ENCODE measurements around the gene WDR46.

The WDR46 gene, protein sequence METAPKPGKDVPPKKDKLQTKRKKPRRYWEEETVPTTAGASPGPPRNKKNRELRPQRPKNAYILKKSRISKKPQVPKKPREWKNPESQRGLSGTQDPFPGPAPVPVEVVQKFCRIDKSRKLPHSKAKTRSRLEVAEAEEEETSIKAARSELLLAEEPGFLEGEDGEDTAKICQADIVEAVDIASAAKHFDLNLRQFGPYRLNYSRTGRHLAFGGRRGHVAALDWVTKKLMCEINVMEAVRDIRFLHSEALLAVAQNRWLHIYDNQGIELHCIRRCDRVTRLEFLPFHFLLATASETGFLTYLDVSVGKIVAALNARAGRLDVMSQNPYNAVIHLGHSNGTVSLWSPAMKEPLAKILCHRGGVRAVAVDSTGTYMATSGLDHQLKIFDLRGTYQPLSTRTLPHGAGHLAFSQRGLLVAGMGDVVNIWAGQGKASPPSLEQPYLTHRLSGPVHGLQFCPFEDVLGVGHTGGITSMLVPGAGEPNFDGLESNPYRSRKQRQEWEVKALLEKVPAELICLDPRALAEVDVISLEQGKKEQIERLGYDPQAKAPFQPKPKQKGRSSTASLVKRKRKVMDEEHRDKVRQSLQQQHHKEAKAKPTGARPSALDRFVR

DNA sequence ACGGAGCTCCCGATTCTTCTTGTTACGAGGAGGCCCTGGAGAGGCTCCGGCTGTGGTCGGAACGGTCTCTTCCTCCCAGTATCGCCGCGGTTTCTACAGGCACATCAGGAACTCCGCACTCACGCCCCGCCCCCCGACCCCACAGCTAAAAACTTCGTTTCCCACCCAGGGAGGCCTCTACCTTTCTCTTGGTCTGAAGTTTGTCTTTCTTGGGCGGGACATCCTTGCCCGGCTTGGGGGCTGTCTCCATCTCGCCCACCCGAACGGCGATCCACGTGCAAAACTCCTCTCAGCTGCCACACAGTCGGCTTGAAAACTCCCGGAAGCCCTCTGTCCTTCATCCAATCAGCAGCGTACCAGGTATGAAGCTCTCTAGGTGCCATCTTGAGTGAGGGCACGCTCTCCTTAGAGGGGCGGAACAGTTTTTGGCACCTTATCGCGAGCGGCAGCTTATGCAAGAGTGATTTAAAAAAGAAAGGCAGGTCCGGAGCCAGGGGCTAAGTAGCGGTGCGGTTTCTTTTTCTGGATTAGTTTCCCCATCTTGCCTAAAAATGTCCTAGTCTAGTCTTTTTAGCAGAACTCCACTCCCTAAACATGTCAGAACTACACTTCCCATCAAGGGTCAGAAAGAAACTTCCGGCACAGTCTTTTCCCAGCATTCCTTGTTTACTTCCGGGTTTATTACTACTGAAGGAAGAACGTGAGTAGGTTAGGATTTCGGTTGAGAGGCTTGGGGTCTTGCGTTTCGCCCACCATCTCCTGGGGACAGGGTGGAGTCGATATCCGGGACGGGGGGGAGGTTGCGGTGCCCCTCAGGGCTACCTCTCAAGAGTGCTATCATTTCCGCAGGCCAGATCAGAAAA lies at the start of gene WDR46, which contains the start of gene PFDN6:
Gene WDR46 (minus strand): TSS at position 319 of the 863 bp plus-strand sequence. CDS start 69 bp downstream, at position 250.
Gene PFDN6 (plus strand): TSS at position 681 of the 863 bp plus-strand sequence. CDS start 256 bp downstream, outside the sequence.
- no peak for DNase-seq (ENCODE audit: low read depth)

DNA sequence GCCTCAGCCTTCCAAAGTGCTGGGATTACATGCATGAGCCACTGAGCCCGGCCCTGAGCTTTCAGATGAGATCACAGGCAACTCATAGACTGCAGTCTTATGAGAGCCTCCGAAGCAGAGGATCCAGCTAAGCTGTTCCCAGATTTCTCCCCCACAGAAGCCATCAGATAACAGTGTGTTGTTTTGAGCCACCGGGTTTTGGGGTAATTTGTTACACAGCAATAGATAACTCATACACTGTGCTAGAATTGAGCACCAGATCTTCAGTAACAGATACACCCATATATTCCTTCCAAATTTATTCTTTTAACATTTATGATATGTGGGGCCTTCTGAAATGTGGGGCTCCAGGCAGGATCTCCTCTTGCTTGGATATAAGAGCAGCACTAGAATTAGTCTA lies 47.5 kb upstream of the WDR46 start:
- no peak for DNase-seq (ENCODE audit: low read depth)

DNA sequence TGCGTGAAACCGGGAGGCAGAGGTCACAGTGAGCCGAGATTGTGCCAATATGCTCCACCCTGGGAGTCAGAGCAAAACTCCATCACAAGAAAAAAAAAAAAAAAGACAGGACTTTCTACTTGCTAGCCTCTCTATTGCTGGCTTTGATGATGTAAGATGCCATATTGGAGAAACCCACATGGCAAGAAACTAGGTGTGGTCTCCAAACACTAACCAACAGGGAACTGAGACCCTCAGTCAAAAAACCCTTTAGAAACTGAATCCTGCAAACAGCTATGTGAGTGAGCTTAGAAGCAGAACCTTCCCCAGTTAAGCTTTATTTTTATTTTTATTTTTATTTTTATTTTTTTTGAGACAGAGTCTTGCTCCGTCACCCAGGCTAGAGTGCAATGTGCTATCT lies 46.9 kb upstream of the WDR46 start:
- no peak for DNase-seq (ENCODE audit: low read depth)

DNA sequence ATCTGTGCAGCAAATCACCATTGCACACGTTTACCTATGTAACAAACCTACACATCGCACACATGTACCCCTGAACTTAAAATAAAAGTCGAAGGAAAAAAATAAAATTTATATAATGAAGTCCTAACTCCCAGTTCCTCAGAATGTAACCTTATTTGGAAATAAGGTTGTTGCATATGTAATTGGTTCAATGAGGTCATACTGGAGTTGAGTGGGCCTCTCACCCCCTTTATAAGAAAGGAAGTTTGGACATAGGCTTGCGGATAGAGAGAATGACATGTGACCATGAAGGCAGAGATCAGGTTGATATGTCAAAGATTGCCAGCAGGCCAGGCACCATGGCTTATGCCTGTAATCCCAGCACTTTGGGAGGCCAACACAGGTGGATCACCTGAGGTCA lies 44.6 kb upstream of the WDR46 start:
- DNase-seq (ENCODE audit: low read depth), result no peak

DNA sequence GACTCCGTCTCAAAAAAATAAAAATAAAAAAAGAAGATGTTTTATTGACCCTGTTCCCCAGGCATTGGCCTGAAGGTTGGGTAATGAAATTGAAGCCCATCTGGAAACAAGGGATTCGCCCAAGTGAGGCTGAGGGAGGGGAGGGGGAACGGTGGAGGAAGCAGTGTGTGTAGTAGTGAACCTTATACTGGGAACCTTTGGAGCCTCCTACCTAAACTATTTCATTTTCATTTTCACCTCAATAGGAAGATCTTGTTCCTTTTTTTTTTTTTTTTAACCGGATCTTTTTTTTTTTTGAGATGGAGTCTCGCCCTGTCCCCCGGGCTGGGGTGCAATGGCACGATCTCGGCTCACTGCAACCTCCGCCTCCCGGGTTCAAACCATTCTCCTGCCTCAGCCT lies 41.7 kb upstream of the WDR46 start:
- DNase-seq (ENCODE audit: low read depth), result no peak

DNA sequence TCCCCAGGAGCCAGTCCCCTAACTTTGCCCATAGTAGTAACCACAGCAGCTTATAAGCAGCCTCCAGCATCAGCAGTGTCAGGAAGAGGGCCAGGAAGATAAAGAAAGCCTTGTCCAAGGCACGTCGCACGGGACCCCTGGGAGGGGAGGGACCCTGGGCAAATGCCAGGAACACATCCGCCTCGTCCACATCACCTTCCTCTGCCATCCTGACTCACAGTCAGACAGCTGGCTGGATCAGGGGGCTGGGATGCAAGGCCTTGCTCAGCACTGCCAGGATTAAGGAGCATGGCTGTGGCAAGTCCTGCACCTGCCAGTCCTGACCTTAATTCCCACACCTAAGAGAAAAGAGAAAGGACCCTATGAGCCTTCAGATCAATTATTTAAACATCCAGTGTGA lies 40.0 kb upstream of the WDR46 start:
- no peak for DNase-seq (ENCODE audit: low read depth)

DNA sequence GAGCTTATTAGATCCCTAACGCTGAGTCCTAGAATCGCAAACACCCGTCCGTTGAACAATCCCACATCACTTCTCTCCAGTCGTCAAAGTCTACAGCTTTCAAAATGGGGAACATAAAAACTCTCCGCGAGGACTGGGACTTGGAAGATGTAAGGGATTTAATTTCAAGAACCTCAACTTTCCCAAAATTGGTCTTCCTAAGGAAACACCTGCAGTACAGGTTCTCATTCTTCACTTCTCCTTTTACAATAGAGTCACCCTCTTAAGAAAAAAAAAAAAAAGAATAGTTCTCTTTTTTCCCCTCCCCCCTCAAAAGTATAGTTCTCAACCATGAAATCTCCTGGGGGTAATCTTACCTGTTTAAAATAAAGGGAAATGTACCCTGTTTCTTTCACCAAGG lies 35.1 kb upstream of the WDR46 start:
- DNase-seq (ENCODE audit: low read depth), result no peak

DNA sequence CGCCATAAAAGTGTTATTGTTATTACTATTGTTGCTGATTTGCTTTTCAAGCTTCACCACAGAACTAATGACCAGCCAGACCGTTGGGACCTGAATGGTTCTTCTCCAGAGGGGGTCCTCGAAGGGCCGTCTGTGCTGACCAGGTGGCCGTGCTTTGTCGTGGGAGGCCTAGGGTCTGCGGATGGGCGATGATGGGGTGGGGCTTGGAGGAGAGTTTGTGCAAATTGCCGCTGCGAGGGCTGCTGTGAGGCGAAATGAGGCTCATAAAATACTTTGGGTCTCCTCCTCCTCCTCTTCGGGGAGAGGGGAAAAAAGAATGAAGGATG lies 34.5 kb upstream of the WDR46 start:
- no peak for DNase-seq (ENCODE audit: low read depth)

DNA sequence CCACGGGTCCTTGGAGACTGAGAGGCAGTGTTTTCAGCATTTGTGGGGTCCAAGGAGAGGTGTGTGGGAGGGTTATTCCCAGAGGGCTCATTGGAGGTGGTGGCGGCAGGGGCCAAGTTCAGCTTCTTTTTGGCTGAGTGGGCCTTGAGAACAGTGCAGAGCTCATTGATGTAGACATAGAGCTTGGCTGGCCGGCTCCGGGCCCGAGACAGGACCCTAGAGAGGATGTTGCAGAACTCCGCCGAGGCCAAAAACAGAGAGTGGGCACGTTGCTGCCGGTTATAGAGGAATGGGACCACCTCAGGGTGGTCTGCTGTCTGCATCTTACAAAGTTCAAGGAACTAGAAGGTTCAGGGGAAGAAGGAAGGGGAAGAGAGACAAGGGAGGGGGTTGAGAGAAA lies 32.2 kb upstream of the WDR46 start:
- no peak for DNase-seq (ENCODE audit: low read depth)

DNA sequence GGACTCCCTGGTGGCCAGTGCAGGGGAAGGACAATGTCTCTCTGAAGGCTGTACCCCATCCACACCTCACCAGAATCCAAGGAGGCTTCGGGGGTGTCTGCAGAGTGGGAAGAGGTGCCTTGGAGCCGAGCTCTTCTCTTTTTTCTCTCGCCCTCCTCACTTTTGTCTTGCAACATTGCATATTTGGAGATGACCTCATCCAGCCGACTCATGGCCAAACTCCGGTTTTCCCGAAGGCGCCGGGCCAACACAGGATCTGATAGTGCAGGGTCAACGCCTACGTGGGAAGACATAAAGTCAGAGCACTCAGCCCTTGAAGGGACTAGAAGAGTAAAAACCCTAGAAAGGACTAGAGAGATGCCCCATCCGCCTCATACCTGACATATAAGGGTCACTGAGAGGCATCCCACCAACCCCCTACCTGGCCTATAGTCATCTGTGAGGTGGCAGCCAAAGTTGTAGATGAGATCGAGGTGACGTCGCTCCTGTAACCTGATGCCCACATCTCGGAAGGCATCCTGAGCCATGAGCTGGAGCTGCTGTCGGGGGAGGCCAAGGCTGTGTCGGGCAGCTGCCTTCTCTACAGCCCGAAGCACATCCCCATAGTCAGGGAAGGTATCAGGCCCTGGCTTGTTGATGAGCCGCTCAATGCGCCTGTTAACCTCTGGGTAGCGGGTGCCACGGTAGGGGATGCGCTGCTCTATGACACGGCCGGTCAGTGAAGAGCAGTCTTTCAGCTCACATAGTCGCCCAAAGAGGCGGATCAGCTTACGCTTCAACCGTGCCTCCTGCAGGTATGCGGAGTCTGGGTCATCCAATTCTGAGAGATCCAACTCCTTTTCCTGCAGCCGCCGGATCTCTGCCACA lies 31.5 kb upstream of the WDR46 start:
- DNase-seq (ENCODE audit: low read depth), result peak; percentile 84

DNA sequence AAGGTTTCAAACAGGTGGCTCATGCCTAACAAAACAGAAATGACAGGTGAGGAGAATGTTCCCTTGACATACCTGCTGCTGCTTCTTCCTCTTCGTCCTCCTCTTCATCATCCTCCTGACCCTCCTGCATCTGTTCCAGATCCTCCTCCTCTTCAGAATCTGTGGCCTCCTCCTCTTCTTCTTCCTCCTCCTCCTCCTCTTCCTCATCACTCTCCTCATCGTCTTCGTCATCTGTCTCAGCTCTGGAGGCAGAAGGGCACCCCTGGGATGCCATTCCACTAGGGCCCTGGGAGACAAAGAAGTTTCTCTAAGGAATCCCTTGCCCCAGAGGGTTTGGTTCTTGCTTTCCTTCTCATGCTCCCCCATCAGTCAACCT lies 30.9 kb upstream of the WDR46 start:
- DNase-seq (ENCODE audit: low read depth), result no peak

DNA sequence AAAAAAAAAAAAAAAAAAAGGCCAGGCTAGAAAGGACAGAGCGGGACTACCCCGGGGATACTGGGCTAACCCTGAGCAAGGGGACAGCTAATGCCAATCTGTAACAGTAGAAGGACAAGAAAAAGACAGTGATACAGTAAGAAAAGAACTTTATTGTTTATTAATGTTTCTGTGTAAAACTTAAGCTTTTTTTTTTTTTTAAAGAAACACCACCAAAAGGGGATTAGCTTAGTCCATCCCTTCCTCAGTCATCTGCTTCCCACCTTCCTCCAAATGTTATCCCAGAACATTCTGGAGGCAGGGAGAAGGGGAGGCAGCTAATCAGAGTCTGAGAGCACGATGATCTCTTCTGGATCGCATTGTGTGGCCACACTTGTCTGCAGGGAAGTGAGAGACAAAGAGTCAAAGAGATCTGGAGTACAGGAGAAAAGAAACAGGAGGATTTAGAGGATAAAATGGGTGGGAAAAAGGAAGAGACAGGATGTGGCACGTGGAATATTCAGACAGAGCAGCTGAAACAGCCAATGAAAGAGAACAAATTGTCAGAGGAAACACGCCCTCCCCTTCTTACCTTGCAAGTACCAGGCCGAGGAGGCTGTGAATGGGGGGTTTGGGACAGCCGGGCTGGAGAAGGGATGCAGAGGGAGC lies 29.5 kb upstream of the WDR46 start:
- DNase-seq (ENCODE audit: low read depth), result no peak

DNA sequence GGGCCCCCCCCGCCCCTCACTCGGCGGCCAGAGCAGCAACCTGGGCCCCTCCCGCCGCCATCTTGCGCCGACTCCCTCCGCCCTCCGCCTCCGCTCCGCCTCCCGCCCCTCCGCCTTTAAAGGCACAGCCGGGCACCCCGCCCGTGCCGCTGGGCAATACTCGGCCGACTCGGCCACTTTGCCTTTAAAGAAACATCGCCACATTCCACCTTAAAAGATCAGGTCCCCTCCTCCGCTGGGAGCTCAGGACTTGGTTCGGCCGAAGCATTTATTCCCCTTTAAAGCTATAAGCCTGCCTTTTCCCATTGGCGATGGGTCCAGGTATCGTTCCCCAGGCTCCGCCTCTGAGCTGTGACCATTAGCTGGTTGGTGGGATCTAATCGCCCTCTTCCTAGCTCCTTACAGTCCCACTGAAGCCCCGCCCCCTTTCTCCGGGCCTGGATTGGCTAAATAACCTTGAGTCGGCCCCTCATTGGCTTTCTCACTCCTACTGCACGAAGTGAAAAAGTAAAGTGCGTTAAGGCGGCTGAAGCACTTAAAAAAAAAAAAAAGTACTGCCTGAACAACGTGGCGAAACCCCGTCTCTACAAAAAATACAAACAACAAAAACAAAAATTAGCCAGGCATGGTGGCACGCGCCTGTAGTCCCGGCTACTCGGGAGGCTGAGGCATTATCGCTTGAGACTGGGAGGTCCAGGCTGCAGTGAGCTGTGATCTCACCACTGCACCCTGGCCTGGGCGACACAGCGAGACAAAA lies 28.8 kb upstream of the WDR46 start, which contains the start of gene ZBTB22:
Gene ZBTB22 (minus strand): TSS at position 76 of the 757 bp plus-strand sequence. CDS start 828 bp downstream, outside the sequence.
- peak; percentile 98 for DNase-seq (ENCODE audit: low read depth)

DNA sequence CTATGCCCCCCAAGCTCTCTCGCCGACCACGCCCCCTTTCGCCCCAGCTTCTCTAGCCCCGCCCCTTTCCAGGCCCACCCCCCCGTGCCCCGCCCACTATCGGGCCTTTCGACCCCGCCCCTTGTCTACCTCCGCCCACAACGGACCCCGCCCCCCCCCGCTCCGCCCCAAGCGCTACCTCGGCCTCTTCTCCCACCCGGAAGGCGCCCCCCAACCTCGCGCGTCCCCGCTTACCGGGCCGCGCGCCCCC lies 28.3 kb upstream of the WDR46 start:
- DNase-seq (ENCODE audit: low read depth), result no peak

DNA sequence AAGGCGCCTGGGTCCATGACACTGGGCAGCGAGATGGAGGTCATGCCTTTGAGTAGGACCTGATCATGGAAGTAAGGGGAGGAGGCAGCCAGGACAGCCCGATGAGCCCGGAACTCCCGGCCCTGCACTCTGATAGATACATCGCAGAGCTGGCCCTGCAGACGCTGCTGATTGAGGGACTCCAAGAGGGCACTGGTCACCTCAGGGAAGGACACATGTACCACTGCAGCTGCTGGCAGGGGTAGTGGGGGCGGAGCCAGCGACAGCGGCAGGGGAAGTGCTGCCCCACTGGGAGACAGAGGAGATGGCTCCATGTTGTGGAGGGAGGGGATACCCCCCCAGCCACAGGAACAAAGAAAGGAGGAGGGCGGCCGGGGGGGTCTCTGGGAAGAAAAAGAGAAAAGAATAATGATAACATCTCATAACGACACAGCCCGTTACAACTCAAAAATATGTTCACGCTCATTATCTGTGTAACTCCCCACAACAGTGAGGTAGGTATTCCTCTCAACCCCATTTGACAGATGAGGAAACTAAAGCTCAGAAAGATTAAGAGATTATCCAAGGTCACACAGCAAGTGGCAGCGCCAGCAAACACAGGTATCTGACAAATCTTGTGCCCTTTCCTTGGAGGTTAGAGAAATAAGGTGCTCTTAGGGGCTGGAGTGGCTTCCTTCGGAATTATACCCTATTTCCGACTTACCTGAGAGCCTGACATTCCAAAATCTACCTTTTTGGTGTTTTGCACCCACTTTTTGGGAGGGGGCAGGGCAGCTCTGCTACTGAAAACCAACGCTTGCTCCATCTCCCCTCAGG lies 27.8 kb upstream of the WDR46 start:
- no peak for DNase-seq (ENCODE audit: low read depth)

DNA sequence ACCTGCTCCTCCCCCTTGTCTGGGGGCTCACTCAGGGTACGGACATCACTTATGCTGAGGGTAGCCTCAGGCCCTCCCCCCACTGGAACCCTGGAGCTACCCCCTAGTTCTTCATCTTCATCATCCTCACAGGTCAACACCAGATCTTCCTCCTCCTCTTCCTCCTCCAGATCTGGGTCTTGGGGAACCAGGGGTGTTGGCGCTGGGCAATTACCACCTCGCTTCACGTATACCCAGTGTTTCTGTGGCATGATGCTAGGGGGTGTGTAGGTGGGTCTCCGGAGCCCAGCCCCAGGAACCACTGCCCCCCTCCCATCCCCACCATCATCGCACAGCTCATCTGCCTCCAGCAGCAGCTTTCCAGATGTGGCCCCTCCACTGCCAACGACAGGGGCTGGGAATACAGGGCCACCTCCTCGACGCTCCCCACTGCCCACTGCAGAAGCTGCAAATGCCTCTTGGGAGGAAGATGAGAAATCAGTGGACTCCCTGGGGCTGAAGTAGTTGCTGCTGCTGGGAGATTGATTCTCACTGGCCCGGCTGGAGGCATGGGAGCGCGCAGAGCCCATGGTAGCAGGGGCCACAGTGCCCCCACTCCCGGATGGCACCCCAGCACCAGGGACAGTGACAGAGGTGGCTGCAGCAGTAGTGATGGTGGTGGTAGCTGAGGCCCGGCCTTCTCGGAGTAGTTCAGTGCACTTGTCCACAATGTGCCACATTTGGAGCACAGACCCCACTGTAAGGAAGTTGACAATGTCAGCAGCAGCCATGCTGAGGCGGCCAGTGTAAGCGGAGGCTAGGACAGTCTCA lies 27.0 kb upstream of the WDR46 start:
- no peak for DNase-seq (ENCODE audit: low read depth)

DNA sequence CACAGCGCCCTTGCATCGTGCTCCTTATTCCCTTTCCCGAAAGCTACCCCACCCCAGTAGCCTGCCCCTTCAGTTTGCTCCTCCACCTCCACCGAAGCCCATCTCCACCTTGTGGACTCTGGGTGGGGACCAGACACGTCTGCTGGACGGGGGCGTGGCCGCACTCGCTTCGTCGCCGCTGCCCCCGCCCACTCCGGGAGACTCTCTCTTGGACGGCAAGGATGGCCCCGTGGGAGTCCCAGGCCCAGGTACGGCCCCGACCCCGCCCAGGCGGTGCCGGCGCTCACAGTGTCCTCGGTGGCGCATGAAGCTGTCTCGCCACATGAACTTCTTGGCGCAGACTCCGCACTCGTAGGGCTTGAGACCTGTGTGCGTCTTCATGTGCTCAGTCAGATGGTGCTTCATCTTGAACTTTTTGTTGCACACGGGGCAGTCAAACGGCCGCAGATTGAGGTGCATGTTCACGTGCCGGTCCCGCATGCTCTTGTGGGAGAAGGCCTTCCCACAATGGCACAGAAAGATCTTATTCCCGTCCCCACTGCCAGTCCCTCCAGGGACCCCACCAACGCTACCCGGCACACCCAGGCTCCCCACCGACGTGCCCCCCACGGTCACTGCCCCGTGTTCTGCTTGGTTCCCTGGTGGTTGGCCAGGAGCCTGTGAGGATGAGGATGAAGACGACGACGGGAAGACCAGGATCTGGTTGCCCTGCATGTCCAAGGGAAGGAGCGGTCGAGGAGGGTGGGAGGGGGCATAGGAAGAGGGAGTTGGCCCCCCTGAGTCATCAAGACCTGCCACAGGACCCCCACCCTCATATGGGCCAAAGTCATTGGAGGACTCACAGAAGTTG lies 26.1 kb upstream of the WDR46 start:
- no peak for DNase-seq (ENCODE audit: low read depth)

DNA sequence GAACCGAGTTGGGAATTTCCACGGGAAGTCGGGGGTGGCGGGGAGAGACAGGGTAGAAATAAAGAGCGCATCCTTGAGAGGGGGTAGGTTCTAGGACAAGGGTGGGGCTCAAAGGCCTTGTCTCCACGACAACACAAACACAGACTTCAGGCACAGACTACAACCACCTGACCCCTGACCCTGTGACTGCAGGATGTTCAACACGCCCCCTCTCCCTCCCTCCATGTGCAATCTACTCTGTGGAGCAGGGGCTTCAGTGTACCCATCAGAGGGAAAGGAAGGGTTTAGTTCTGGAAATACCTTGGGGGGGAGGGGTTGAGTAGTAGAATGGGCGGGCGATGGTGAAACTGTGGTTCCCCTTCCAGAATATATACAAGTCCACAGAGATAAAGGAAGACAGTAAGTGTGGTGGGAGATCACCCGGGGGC lies 25.5 kb upstream of the WDR46 start:
- no peak for DNase-seq (ENCODE audit: low read depth)

Data from non-pigmented ciliary epithelial cell (primary cell).